B cell (primary cell): Measurements from ENCODE around the gene HOXD4. TPM values are rescaled to one million over a fixed set of nuclear protein-coding genes. Genes with fewer than 3 reads are reported as not detected.

Experiments used
- ATAC-seq: fragments of 200-7000 bp; cut with Tn5 transposase; one replicate; pipeline ENCODE4 v1.10.0; 2021; ENCODE audit warnings: low read depth, mild to moderate bottlenecking, moderate number of reproducible peaks, moderate library complexity
- CTCF ChIA-PET: fragments of 350-600 bp; sonication (Branson Sonifier 250); formaldehyde crosslinking; loops from one replicate; lab custom pipeline; 2021; ENCODE audit warnings: antibody characterized with exemption, inconsistent platforms; lab: Charles Lee
- POLR2A ChIA-PET: fragments of 350-600 bp; sonication (Branson Sonifier 250); formaldehyde crosslinking; loops from one replicate; lab custom pipeline; 2021; ENCODE audit warnings: antibody characterized with exemption; lab: Charles Lee
- DNase-seq: peaks from one replicate; pipeline ENCODE4 v3.0.0; 2013
- H2AFZ ChIP-seq: 2 replicates; pipeline ENCODE4 v1.6.1; 2012; ENCODE audit warnings: mild to moderate bottlenecking, low read depth, low read length; ENCODE audit not compliant: insufficient read depth, poor library complexity, severe bottlenecking
- H3K27ac ChIP-seq, 2 donors: 1 replicate in 1 of 2; 2 replicates in 1 of 2; pipeline ENCODE4 v1.5.1; 2012 to 2013; ENCODE audit warnings: low read length in 2 of 2, mild to moderate bottlenecking in 2 of 2, moderate library complexity in 1 of 2
- H3K27me3 ChIP-seq, 4 experiments: fragments of 200-600 bp in 1 of 4; sonication (generic) in 1 of 4; replicated peaks in 1 of 4; 1 replicate in 2 of 4; 2 replicates in 2 of 4; pipeline versions ENCODE4 v1.6.1 to v1.7.0; 2013 to 2016; ENCODE audit warnings: low read length in 3 of 4, mild to moderate bottlenecking in 2 of 4, mixed read lengths in 1 of 4, moderate library complexity in 1 of 4; ENCODE audit not compliant: insufficient read depth in 4 of 4, control insufficient read depth in 3 of 4; ENCODE audit errors: control extremely low read depth in 1 of 4
- H3K36me3 ChIP-seq, 2 experiments: replicated peaks in 1 of 2; 1 replicate in 1 of 2; 2 replicates in 1 of 2; pipeline versions ENCODE4 v1.6.1 to v1.7.1; 2013; ENCODE audit warnings: low read length in 1 of 2; ENCODE audit not compliant: insufficient read depth in 2 of 2, control insufficient read depth in 1 of 2; ENCODE audit errors: control extremely low read depth in 1 of 2, extremely low read depth in 1 of 2
- H3K4me1 ChIP-seq, 2 donors: fragments of 200-600 bp in 1 of 2; sonication (generic) in 1 of 2; 1 replicate in 1 of 2; 2 replicates in 1 of 2; pipeline versions ENCODE4 v1.5.1 to v1.6.1; 2013 to 2017; ENCODE audit warnings: low read length in 2 of 2; ENCODE audit not compliant: control insufficient read depth in 2 of 2, insufficient read depth in 2 of 2
- H3K4me2 ChIP-seq: replicated peaks from 2 replicates; pipeline ENCODE3; 2012; ENCODE audit warnings: mild to moderate bottlenecking, low read depth, low read length; ENCODE audit not compliant: poor library complexity, severe bottlenecking
- H3K4me3 ChIP-seq, 5 experiments: fragments of 200-600 bp in 1 of 5; sonication (generic) in 1 of 5; 1 replicate in 3 of 5; 2 replicates in 2 of 5; pipeline versions ENCODE4 v1.5.1 to v1.7.0; 2011 to 2016; ENCODE audit warnings: low read length in 4 of 5, mild to moderate bottlenecking in 4 of 5, low read depth in 2 of 5, control low read depth in 1 of 5, moderate library complexity in 1 of 5; ENCODE audit not compliant: insufficient read depth in 1 of 5; ENCODE audit errors: control extremely low read depth in 1 of 5, extremely low read depth in 1 of 5
- H3K79me2 ChIP-seq: fragments of 200-600 bp; sonication (generic); one replicate; pipeline ENCODE4 v1.6.0; 2016; ENCODE audit warnings: low read length; ENCODE audit not compliant: control insufficient read depth, insufficient read depth
- H3K9ac ChIP-seq: fragments of 200-600 bp; sonication (generic); 2 replicates; pipeline ENCODE4 v1.6.1; 2017; ENCODE audit warnings: mild to moderate bottlenecking, low read length, moderate library complexity
- H3K9me3 ChIP-seq, 3 donors: one replicate each; pipeline versions ENCODE4 v1.6.1 to v1.7.1; 2013; ENCODE audit warnings: low read length in 2 of 3; ENCODE audit not compliant: control insufficient read depth in 2 of 3, insufficient read depth in 1 of 3; ENCODE audit errors: control extremely low read depth in 1 of 3
- H4K20me1 ChIP-seq: 2 replicates; pipeline ENCODE4 v1.6.0; 2012; ENCODE audit warnings: mild to moderate bottlenecking, low read length; ENCODE audit not compliant: insufficient read depth, control insufficient read depth, poor library complexity, severe bottlenecking
- H3K27ac Mint-ChIP-seq: one replicate; pipeline ENCODE4 v1.8.0; 2021; ENCODE audit warnings: mixed read lengths
- H3K27me3 Mint-ChIP-seq: one replicate; pipeline ENCODE4 v1.8.0; 2021; ENCODE audit warnings: mixed read lengths
- H3K4me1 Mint-ChIP-seq: one replicate; pipeline ENCODE4 v1.8.0; 2021; ENCODE audit warnings: mixed read lengths
- H3K4me3 Mint-ChIP-seq: one replicate; pipeline ENCODE4 v1.8.0; 2021; ENCODE audit warnings: mixed read lengths
- H3K9me3 Mint-ChIP-seq: one replicate; pipeline ENCODE4 v1.8.0; 2022; ENCODE audit warnings: mixed read lengths; ENCODE audit not compliant: insufficient read depth
- EZH2 ChIP-seq: IDR thresholded peaks from 2 replicates; pipeline ENCODE4 v1.6.1; 2012; ENCODE audit warnings: borderline replicate concordance, low read depth, mild to moderate bottlenecking, moderate library complexity, low read length; ENCODE audit not compliant: insufficient read depth, poor library complexity, severe bottlenecking
- WGBS: methylation state at CpG from one replicate; pipeline ENCODE4 v1.1.5; 2013; ENCODE audit warnings: missing lambda C conversion rate; ENCODE audit not compliant: insufficient coverage; 5-methylcytosine and 5-hydroxymethylcytosine counted together
- intact Hi-C: fragments of 100-400 bp; cut with micrococcal nuclease; formaldehyde crosslinking; loops from one replicate; pipeline ENCODE4 v1.10.0; 2022
- polyA plus RNA-seq: library from polyadenylated mRNA; depleted of rRNA; stranded (reverse); fragments of >200 nt; gene quantifications from 2 replicates; pipeline ENCODE4 v1.2.3, GENCODE V29; 2012
- total RNA-seq, 2 donors: library from RNA; stranded (reverse); fragments of 120-200 nt in 1 of 2; gene quantifications; 1 replicate in 1 of 2; 2 replicates in 1 of 2; pipeline versions ENCODE4 v1.2.3 to v1.2.4, GENCODE V29; 2013 to 2022
- TF ChIP-seq, protein P1 (sequence below): fragments of 200-600 bp; IDR thresholded peaks from one replicate; pipeline ENCODE4 v1.8.0; 2022; ENCODE audit warnings: antibody characterized with exemption, mild to moderate bottlenecking

HOXD4 gene
- total and polyA plus RNA-seq, 2 donors (not counting 1 experiment from before 2014, with no cell fraction given): not detected

DNA sequence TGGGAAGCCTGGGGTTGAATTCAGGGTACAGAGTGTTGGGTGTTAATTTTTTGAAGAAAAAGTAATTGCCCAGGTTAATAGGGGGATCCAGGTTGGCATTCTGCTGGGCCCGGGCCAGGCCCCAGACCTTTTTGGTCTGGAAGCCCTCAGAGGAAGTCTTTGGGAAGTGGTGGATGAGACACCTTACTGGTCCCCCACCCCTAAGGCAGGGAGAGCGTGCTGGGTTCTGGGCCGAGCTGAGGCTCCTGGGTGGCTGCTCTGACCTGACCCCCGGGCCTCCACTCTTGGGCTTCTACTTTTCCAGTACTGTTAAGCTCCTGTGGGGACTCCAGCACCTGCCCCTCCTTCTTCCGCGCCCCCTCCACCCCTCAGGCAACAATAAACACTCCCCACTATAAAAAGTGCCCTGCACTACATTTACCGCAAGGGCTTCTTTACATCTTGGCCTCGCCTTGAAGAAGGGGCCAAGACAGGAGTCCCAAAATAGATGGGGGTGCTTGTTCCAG lies 5.0 kb downstream of the HOXD4 start:
- Histone ChIP-seq H4K20me1 (no peaks in the 10 kb centered on the region), H3K27me3 (peaks cover 0 to 84% (median 45%) of the 10 kb centered on the region in 4 experiments), H3K9ac (no peak overlapping the region), H2AFZ (no peak overlapping the region), H3K4me2 (no peak overlapping the region), H3K79me2 (no peaks in the 10 kb centered on the region), H3K4me3 (no peak overlapping the region), H3K4me1 (peaks cover 8 to 14% of the 10 kb centered on the region in 2 donors), H3K36me3 (no peaks in the 10 kb centered on the region), H3K9me3 (peaks cover 0 to 43% (median 0%) of the 10 kb centered on the region in 3 donors), H3K27ac (no peak overlapping the region)
- POLR2A ChIA-PET: no interaction called here
- intact Hi-C loops: no loop called here
- CTCF ChIA-PET: interaction anchor here (1.6 kb wide), 1 partner anchor 59 kb away, joined by 3 read pairs; no protein-coding TSS in a partner anchor
- H3K4me1 Mint-ChIP-seq: peaks cover 3% of the 10 kb centered on the region
- peak; percentile 9 for DNase-seq
- H3K9me3 Mint-ChIP-seq: peaks cover 2% of the 10 kb centered on the region
- 37% methylated on average over 6 of the region's 8 CpGs for WGBS
- peaks cover 63% of the 10 kb centered on the region for H3K27me3 Mint-ChIP-seq
- ATAC-seq: no peak
- no peak for TF ChIP-seq EZH2
- TF ChIP-seq, protein P1, sequence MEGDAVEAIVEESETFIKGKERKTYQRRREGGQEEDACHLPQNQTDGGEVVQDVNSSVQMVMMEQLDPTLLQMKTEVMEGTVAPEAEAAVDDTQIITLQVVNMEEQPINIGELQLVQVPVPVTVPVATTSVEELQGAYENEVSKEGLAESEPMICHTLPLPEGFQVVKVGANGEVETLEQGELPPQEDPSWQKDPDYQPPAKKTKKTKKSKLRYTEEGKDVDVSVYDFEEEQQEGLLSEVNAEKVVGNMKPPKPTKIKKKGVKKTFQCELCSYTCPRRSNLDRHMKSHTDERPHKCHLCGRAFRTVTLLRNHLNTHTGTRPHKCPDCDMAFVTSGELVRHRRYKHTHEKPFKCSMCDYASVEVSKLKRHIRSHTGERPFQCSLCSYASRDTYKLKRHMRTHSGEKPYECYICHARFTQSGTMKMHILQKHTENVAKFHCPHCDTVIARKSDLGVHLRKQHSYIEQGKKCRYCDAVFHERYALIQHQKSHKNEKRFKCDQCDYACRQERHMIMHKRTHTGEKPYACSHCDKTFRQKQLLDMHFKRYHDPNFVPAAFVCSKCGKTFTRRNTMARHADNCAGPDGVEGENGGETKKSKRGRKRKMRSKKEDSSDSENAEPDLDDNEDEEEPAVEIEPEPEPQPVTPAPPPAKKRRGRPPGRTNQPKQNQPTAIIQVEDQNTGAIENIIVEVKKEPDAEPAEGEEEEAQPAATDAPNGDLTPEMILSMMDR: no peak
- no peak overlapping the region for H3K4me3 Mint-ChIP-seq
- peak overlapping the region; percentile 20 for H3K27ac Mint-ChIP-seq

DNA sequence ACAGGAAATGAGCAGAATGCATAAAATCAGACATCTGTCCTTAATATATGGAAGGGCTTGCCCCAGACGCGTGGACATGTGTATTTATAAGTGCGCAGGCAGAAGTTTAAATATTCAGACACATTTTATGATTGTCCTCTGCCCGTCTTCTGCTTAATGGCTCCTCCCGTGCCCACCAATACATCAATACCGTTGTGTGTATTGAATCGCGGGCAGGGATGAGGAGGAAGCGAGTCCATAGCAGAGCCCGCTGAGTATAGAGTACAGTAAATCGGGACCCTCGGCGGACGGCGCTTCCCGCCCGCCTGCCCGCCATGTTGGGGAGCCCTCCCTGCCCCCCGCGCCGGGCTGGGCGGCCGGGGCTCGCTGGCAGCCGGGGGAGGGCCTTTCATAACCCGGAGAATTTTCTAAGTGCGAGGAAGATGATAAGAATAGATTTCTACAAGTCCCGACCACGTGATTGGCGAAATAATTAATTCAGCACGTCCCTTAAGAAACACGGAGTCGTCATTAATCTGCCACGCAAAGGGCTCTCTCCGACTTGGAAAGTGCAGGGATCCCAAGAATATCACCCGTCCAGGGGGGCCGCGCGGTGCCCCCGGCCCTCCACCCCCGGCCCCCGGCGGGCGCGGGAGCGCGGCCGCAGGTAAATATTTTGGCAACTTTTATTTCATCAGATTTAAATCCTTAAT lies 5.6 kb downstream of the HOXD4 start, which contains the start of gene HOXD3:
TSS of gene HOXD3 (plus strand) at position 501 of the 692 bp plus-strand sequence. CDS start 11,808 bp downstream, outside the sequence.
- ATAC-seq: no peak
- H3K27ac Mint-ChIP-seq: peak within 1 kb of the TSS; percentile 20
- no peak within 1 kb of the TSS for H2AFZ ChIP-seq
- WGBS: 10% methylated on average over 24 of the region's 48 CpGs
- H3K79me2 ChIP-seq: no peaks in the 10 kb centered on the region
- H3K9me3 Mint-ChIP-seq: peaks cover 2% of the 10 kb centered on the region
- peaks cover 67% of the 10 kb centered on the region for H3K27me3 Mint-ChIP-seq
- H4K20me1 ChIP-seq: no peaks in the 10 kb centered on the region
- peaks cover 8 to 14% of the 10 kb centered on the region in 2 donors for H3K4me1 ChIP-seq
- H3K4me3 Mint-ChIP-seq: peak within 1 kb of the TSS; percentile 41
- H3K9me3 ChIP-seq: peaks cover 0 to 43% (median 0%) of the 10 kb centered on the region in 3 donors
- no peaks in the 10 kb centered on the region for H3K36me3 ChIP-seq
- H3K27me3 ChIP-seq: peaks cover 0 to 84% (median 46%) of the 10 kb centered on the region in 4 experiments
- H3K4me3 ChIP-seq: no peak within 1 kb of the TSS
- DNase-seq: peak; percentile 13
- peak within 1 kb of the TSS; percentile 30 for H3K4me2 ChIP-seq
- TF ChIP-seq, protein P1: no peak
- TF ChIP-seq EZH2: no peak
- POLR2A ChIA-PET: no interaction called here
- H3K27ac ChIP-seq: no peak within 1 kb of the TSS
- no peak within 1 kb of the TSS for H3K9ac ChIP-seq
- peaks cover 3% of the 10 kb centered on the region for H3K4me1 Mint-ChIP-seq
- intact Hi-C loops: no loop called here
- CTCF ChIA-PET: interaction anchor here (1.6 kb wide), 1 partner anchor 59 kb away, joined by 3 read pairs; no protein-coding TSS in a partner anchor
